HG03460 (cell line): Measurements from ENCODE around the gene ALDH1A2.
"Not testable (repeated sequence)": the region's sequence is repeated elsewhere in the genome, so short reads cannot be mapped to it uniquely, and the experiment has no call there.

Experiments
- ATAC-seq: cut with Tn5 transposase; IDR thresholded peaks from one replicate; pipeline ENCODE4 v1.9.1; 2021; ENCODE audit not compliant: unreplicated experiment

Gene ALDH1A2

GRCh38 chr15:58069008-58069407, 3.5 kb upstream of the ALDH1A2 start:
- no peak for ATAC-seq

DNA sequence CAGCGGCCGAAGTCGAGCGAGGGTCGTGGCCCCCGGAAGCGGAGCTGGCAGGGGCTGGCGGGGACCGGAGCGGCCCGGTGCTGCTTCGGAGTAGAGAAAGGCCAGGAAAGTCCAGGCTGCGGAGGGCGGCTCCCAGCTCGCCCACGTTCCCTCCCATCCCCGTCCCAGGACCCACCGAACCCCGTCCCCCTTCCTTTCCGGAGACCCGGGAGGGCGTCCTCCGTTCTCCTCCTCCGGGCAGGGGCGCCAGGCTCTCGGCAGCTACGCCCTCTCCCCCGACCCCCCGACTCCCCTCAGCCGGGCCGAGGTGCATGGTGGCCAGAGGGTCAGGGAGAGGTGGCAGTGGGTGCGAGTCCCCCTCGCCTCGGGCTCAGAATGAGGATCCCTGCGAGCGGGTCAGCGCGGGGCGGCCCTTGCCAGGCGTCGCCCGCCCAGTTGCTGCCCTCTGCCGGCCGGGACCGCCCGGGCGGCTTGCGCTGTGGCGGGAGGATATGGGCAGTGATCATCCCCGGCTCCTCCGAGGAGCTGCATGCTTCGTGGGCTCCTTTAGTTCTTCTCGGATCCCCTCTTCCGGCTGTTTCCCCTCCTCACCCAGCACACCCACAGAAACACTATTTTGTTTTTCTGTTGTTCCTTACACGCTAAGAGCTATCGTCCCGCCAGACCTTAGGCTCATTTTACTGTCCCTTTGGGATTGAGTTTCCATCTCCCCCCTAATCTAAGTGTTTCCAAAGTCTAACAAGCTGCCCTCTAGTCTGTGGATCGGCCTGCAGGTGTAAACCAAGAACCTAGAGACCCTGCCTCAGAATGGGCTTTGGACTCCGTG, 744 bp upstream of the ALDH1A2 start:
- no peak for ATAC-seq

- ATAC-seq, result no peak
Observed at GRCh38 chr15:58064980-58065444, 499 bp downstream of the ALDH1A2 start.

- no peak for ATAC-seq
Observed at GRCh38 chr15:58064082-58064979, 1.2 kb downstream of the ALDH1A2 start.

- no peak for ATAC-seq
Observed at GRCh38 chr15:58063614-58064013, 1.9 kb downstream of the ALDH1A2 start.

DNA sequence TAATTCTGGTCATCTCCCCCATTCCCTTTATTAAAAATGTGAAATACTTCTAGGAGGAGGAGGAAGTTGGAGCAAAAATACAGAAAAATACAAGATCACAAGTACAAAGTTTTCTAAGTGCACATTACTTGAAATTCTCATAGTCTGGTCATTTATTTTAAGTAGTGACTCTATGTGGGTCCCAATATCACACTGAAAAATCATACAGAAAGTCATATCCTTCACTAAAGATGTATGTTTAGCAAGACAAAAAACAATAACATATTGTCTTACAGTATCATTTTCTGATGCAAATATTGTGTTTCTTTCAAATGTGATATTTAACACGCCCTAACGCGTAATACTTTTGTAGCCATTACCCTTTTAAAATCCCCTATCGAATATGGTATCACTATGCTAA, 2.5 kb downstream of the ALDH1A2 start:
- no peak for ATAC-seq

- no peak for ATAC-seq
Observed at GRCh38 chr15:58062175-58062574, 3.3 kb downstream of the ALDH1A2 start.

DNA sequence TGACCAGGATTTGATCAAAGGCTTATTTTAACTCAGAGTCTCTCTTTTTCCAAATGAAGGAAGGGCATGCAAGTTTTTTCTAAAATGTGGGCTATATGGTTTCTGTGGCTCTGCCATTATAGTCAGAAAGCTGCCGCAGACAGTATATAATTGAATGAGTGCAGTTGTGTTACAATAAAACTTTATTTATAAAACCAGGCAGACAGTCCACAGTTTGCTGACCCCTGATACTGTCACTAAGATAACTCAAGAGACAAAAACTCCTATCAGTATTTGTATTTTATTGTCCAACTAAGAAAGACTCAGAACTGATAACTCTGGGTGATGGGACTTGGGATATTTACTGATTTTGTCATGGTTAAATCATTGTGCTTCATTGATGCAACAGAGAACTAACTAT, 4.9 kb downstream of the ALDH1A2 start:
- ATAC-seq, result no peak

DNA sequence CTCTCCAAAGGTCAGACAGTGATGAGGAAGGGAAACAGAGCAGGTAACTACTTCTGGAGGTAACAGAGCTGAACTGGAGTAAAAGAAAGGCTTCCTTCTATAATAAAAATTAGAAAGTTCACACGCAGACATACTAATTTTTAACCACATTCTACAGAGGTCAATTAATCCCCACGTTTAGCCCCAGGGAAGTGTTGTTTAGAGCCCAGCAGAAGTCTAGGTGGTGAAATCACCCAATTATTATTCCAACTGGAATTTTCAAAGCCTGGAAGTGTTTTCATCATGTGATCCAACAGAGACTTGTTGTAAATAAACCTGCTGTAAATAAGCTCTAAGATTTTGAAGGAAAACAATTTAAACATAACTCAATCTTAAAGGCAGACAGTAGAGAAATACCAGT, 6.8 kb downstream of the ALDH1A2 start:
- ATAC-seq, result no peak

- no peak for ATAC-seq
Observed at GRCh38 chr15:58058073-58058472, 7.4 kb downstream of the ALDH1A2 start.

DNA sequence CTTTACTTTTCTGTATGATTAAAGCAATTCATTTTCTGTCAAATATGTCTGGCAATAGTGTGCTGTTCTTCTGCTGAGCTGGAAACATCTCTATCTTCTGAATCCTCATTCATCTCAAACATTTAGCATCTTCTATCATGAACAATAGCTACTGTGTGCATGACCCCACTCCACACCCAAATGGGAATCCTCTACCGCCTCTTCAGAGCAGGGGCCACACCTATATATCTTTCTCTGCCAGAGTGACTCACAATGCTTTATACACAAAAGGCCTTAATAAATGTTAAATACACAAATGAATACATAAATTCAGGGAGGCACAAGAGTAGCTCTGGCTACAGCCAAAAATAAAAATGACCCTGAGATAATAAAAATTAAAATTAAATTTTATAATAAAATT, 8.0 kb downstream of the ALDH1A2 start:
- no peak for ATAC-seq

DNA sequence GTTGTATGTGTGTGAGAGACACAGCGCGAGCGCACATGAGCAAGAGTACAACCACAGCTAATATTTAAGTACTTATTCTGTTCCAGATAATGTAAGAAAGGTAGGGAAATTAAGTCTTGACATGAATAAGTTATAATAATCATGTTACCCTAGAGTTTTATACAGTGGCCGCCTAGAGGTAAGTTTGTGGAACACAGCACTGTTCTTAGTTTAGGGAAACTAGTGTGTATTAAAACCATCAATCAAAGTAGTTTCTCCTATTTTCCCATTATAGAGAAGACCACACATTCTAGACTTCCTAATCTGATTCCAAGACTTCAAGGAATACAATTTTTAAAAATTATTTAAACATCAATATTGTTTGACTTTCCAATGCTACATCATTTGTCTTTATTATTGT, 9.5 kb downstream of the ALDH1A2 start:
- no peak for ATAC-seq

- ATAC-seq, result no peak
Observed at GRCh38 chr15:58053315-58054153, 12.0 kb downstream of the ALDH1A2 start.

GRCh38 chr15:58052334-58052733, 13.2 kb downstream of the ALDH1A2 start:
- no peak for ATAC-seq

DNA sequence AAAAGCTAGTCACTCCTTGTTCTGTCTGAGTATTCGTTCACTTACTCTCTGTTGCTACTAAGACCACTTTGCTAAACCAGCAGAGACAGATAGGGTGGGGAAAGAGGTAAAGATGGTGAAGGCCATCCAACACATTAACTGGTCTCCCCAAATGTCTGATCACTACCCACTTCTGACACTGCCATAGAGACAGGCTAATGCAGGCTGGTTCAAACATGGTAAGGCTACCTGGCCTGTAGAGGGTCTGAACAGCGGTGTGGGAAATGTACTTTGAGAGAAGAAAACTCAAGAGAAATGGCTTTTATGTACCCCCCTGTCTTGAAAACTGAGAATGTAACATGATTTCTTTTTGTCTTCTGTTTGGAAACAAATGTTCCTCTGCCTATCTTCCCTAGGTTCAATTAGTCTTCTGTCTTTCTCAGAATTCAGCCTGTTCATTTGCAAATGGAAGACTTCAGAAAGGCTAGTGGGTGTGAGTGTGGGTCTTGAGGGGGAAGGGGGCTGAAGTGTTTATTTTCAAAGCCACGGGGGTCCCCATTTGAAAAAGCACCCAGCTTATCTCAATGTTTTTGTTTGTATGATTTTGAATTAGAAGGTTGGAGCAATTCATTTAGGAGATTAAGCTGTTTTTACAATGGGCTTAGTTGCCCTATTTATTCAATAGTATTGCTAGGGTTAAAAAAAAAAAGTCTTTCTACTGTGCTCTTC, 15.8 kb downstream of the ALDH1A2 start:
- no peak for ATAC-seq

DNA sequence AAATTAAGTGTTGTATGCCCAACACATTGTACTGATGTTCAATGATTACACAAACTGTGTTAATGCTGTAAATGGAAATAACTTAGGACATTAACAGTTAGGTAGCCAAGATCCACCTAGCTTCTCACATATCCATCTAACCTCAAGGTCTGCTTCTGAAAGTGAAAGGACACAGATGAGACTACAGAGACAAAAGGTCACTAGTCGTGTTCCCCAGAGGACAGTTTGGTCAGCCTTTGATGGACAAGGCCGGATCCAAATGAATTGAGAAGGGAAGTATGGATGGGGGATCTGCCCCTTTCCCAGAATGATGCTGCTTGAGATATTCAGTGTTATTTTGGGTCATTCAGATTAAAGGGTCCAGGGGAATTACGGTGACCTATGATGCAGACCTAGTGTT, 17.2 kb downstream of the ALDH1A2 start:
- ATAC-seq, result no peak

DNA sequence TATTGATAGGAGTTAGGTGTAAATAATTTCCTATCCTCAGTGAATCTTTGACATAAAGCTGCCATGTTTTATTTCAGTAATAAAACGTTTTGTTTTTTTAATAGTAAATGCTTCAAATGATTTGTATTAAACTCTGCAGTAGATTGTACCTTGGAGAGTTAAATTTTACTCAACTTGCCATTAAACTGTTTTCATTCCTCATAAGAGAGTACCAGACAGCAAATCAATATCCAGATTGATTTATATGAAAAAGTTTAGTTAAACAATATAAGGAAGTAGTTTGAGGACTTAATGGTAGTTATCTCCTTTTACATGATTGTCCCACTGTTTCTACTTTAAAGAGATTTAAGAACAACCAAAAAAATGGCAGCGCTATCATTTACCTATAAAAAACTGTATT, 18.4 kb downstream of the ALDH1A2 start:
- no peak for ATAC-seq

DNA sequence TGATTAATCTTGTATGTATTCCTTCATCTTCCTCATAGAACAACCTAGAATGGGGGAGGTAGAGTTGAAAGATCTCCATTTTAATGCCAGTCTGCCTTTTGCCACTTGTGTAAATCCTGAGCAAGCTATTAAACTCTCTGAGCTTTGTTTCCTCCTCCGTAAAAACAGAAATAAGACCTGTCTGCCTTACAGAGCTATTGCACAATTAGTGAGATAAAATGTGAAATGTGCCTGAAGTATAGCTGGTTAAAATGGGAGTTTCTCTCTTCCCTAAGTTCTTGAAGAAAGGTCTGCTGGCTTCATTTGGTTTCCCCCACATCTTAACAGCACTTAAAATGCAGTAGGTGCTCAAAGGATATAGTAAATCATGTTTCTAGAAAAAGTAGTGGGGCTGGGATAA, 19.0 kb downstream of the ALDH1A2 start:
- ATAC-seq, result no peak

- ATAC-seq, result not testable (repeated sequence)
Observed at GRCh38 chr15:58045376-58045775, 20.1 kb downstream of the ALDH1A2 start.

GRCh38 chr15:58044551-58044950, 21.0 kb downstream of the ALDH1A2 start:
- ATAC-seq, result no peak
